Nephron progenitor cell (in vitro differentiated cells): ENCODE measurements around the gene DLK1.

Source experiments
- DNase-seq: peaks from one replicate; pipeline ENCODE4 v3.0.0; 2021
- H3K27ac Mint-ChIP-seq: 2 replicates; pipeline ENCODE4 v1.8.0; 2021; ENCODE audit warnings: mild to moderate bottlenecking, moderate library complexity, mixed read lengths
- H3K27me3 Mint-ChIP-seq: 2 replicates; pipeline ENCODE4 v1.8.0; 2021; ENCODE audit warnings: mild to moderate bottlenecking, low read depth, mixed read lengths; ENCODE audit not compliant: poor library complexity
- H3K36me3 Mint-ChIP-seq: 2 replicates; pipeline ENCODE4 v1.8.0; 2021; ENCODE audit warnings: low read depth, mixed read lengths
- H3K4me1 Mint-ChIP-seq: 2 replicates; pipeline ENCODE4 v1.8.0; 2021; ENCODE audit warnings: mixed read lengths
- H3K4me3 Mint-ChIP-seq: 2 replicates; pipeline ENCODE4 v1.8.0; 2021; ENCODE audit warnings: mild to moderate bottlenecking, moderate library complexity, mixed read lengths
- H3K9me3 Mint-ChIP-seq: 2 replicates; pipeline ENCODE4 v1.8.0; 2021; ENCODE audit warnings: mild to moderate bottlenecking, moderate library complexity, mixed read lengths
- CTCF ChIP-seq: fragments of 200-600 bp; sonication (generic); IDR thresholded peaks from 2 replicates; pipeline ENCODE4 v1.5.0; 2021; ENCODE audit warnings: antibody characterized with exemption

Gene DLK1

GRCh38 chr14:100776681-100777365 lies 50.1 kb downstream of the DLK1 start:
- Mint-ChIP-seq H3K4me3 (no peak overlapping the region), H3K4me1 (peaks cover 47% of the 10 kb centered on the region), H3K9me3 (no peaks in the 10 kb centered on the region), H3K36me3 (no peaks in the 10 kb centered on the region), H3K27me3 (peaks cover 15% of the 10 kb centered on the region), H3K27ac (no peak overlapping the region)
- no peak for DNase-seq
- no peak for TF ChIP-seq CTCF

GRCh38 chr14:100777366-100777817 lies 50.7 kb downstream of the DLK1 start:
- TF ChIP-seq CTCF, result no peak
- H3K4me1 Mint-ChIP-seq, result peaks cover 53% of the 10 kb centered on the region
- DNase-seq, result no peak
- no peak overlapping the region for H3K4me3 Mint-ChIP-seq
- peaks cover 12% of the 10 kb centered on the region for H3K27me3 Mint-ChIP-seq
- no peaks in the 10 kb centered on the region for H3K9me3 Mint-ChIP-seq
- H3K36me3 Mint-ChIP-seq, result no peaks in the 10 kb centered on the region
- H3K27ac Mint-ChIP-seq, result no peak overlapping the region

- no peak overlapping the region for H3K4me3 Mint-ChIP-seq
- H3K27ac Mint-ChIP-seq, result no peak overlapping the region
- DNase-seq, result no peak
- peaks cover 59% of the 10 kb centered on the region for H3K4me1 Mint-ChIP-seq
- no peak for TF ChIP-seq CTCF
- H3K27me3 Mint-ChIP-seq, result peaks cover 10% of the 10 kb centered on the region
- no peaks in the 10 kb centered on the region for H3K9me3 Mint-ChIP-seq
- no peaks in the 10 kb centered on the region for H3K36me3 Mint-ChIP-seq
These were observed 51.3 kb downstream of the DLK1 start for GRCh38 chr14:100777818-100778525.

GRCh38 chr14:100778526-100778882 lies 51.8 kb downstream of the DLK1 start:
- Mint-ChIP-seq H3K27ac (no peak overlapping the region), H3K9me3 (no peaks in the 10 kb centered on the region), H3K4me1 (peaks cover 64% of the 10 kb centered on the region), H3K27me3 (peaks cover 10% of the 10 kb centered on the region), H3K4me3 (no peak overlapping the region), H3K36me3 (no peaks in the 10 kb centered on the region)
- TF ChIP-seq CTCF, result no peak
- DNase-seq, result no peak

- peaks cover 66% of the 10 kb centered on the region for H3K4me1 Mint-ChIP-seq
- no peak overlapping the region for H3K4me3 Mint-ChIP-seq
- H3K9me3 Mint-ChIP-seq, result no peaks in the 10 kb centered on the region
- TF ChIP-seq CTCF, result no peak
- H3K27ac Mint-ChIP-seq, result no peak overlapping the region
- DNase-seq, result no peak
- no peaks in the 10 kb centered on the region for H3K36me3 Mint-ChIP-seq
- H3K27me3 Mint-ChIP-seq, result peaks cover 7% of the 10 kb centered on the region
These were observed 52.4 kb downstream of the DLK1 start for GRCh38 chr14:100778951-100779690.
